Loucy (cell line): ENCODE data around the gene TCF15.

Source experiments
- H2AFZ ChIP-seq: fragments of 200-600 bp; sonication (generic); 2 replicates; pipeline ENCODE4 v1.6.0; 2016; ENCODE audit warnings: antibody characterized with exemption, mild to moderate bottlenecking, low read length, moderate library complexity
- H3F3A ChIP-seq: fragments of 200-600 bp; 2 replicates; pipeline ENCODE4 v1.6.0; 2016; ENCODE audit warnings: antibody characterized with exemption, low read depth, mild to moderate bottlenecking
- H3K27me3 ChIP-seq: fragments of 200-600 bp; sonication (generic); 2 replicates; pipeline ENCODE4 v1.6.1; 2014; ENCODE audit warnings: low read length, mild to moderate bottlenecking; ENCODE audit not compliant: insufficient read depth, poor library complexity, severe bottlenecking
- H3K36me3 ChIP-seq: fragments of 200-600 bp; sonication (generic); 2 replicates; pipeline ENCODE4 v1.6.1; 2016; ENCODE audit warnings: low read length; ENCODE audit not compliant: insufficient read depth
- H3K4me1 ChIP-seq: fragments of 200-600 bp; sonication (generic); 2 replicates; pipeline ENCODE4 v1.5.1; 2014; ENCODE audit warnings: low read length, mild to moderate bottlenecking; ENCODE audit not compliant: insufficient read depth, poor library complexity, severe bottlenecking
- H3K4me2 ChIP-seq: fragments of 200-600 bp; sonication (generic); 2 replicates; pipeline ENCODE4 v1.6.0; 2014; ENCODE audit warnings: antibody characterized with exemption, low read length, low read depth, mild to moderate bottlenecking; ENCODE audit not compliant: poor library complexity, severe bottlenecking
- H3K4me3 ChIP-seq: fragments of 200-600 bp; sonication (generic); 2 replicates; pipeline ENCODE4 v1.5.1; 2014; ENCODE audit warnings: low read length, mild to moderate bottlenecking, mixed read lengths; ENCODE audit not compliant: poor library complexity, severe bottlenecking
- H3K79me2 ChIP-seq: fragments of 200-600 bp; sonication (generic); 2 replicates; pipeline ENCODE4 v1.6.1; 2014; ENCODE audit warnings: low read length; ENCODE audit not compliant: insufficient read depth
- H3K9ac ChIP-seq: fragments of 200-600 bp; sonication (generic); 2 replicates; pipeline ENCODE4 v1.6.0; 2014; ENCODE audit warnings: mild to moderate bottlenecking, low read depth, low read length, moderate library complexity; ENCODE audit not compliant: poor library complexity, severe bottlenecking
- H3K9me2 ChIP-seq: fragments of 200-600 bp; sonication (generic); replicated peaks from 2 replicates; pipeline ENCODE4 v1.6.1; 2016; ENCODE audit warnings: low read depth, low read length, mixed read lengths
- H3K9me3 ChIP-seq: fragments of 200-600 bp; sonication (generic); 2 replicates; pipeline ENCODE4 v1.6.1; 2014; ENCODE audit warnings: mild to moderate bottlenecking, antibody characterized with exemption, low read length, low read depth; ENCODE audit not compliant: insufficient read depth
- H4K20me1 ChIP-seq: fragments of 200-600 bp; sonication (generic); 2 replicates; pipeline ENCODE4 v1.6.0; 2014; ENCODE audit warnings: antibody characterized with exemption, low read length, mild to moderate bottlenecking; ENCODE audit not compliant: insufficient read depth, poor library complexity, severe bottlenecking
- CTCF ChIP-seq: fragments of 200-600 bp; sonication (generic); conservative IDR thresholded peaks from 2 replicates; pipeline ENCODE4 v1.5.1; 2014; ENCODE audit warnings: mild to moderate bottlenecking, antibody characterized with exemption, low read length
- EZH2phosphoT487 ChIP-seq: fragments of 200-600 bp; IDR thresholded peaks from 2 replicates; pipeline ENCODE4 v1.6.1; 2018; ENCODE audit warnings: antibody characterized with exemption, mild to moderate bottlenecking, moderate library complexity, borderline replicate concordance

Gene TCF15

GRCh38 chr20:555976-556385 is 54.1 kb downstream of the TCF15 start:
- no peak overlapping the region for H3K9ac ChIP-seq
- H3K4me2 ChIP-seq: no peak overlapping the region
- H3K4me3 ChIP-seq: no peak overlapping the region
- no peak for TF ChIP-seq CTCF
- TF ChIP-seq EZH2phosphoT487: no peak
- H3K9me3 ChIP-seq: no peaks in the 10 kb centered on the region
- H4K20me1 ChIP-seq: no peaks in the 10 kb centered on the region
- no peaks in the 10 kb centered on the region for H3K27me3 ChIP-seq
- H3K9me2 ChIP-seq: no peaks in the 10 kb centered on the region
- no peaks in the 10 kb centered on the region for H3K36me3 ChIP-seq
- H2AFZ ChIP-seq: no peak overlapping the region
- H3K79me2 ChIP-seq: no peaks in the 10 kb centered on the region
- H3K4me1 ChIP-seq: no peaks in the 10 kb centered on the region
- H3F3A ChIP-seq: no peaks in the 10 kb centered on the region
